ENCODE measurements around the gene ACSS3. TPM values are rescaled to one million over a fixed set of nuclear protein-coding genes. Genes with fewer than 3 reads are reported as not detected.
"Not testable (repeated sequence)": the region's sequence is repeated elsewhere in the genome, so short reads cannot be mapped to it uniquely, and the experiment has no call there.

The ACSS3 gene
- total RNA-seq, 1 donor from 2014 or later = 23.4 TPM

DNA sequence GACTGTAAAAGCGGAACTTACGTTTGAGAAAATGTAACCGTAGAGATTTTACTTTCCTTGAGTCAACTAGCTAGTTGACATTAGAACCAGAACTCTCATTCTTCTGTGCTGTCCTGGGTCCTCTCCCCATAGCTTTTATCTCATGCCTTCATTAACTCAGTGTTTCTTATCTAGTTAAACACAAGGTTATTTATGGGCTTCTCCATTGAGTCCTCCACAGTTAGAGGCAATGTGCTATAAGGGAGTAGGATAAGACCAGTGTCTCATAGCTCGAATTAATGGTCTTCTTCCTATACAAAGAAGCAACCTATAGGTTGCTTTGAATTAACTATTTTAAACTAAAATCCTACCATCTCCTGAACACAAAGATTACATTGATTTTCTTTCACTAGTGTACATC, 129.8 kb downstream of the ACSS3 start:
- no peak for DNase-seq (ENCODE audit: low spot score in 2 of 2, unreplicated experiment in 2 of 2)
- no peak overlapping the region for H3K27ac Mint-ChIP-seq
- H3K4me3 Mint-ChIP-seq = no peak overlapping the region
- no peaks in the 10 kb centered on the region for H3K9me3 Mint-ChIP-seq
- TF ChIP-seq, protein P1, sequence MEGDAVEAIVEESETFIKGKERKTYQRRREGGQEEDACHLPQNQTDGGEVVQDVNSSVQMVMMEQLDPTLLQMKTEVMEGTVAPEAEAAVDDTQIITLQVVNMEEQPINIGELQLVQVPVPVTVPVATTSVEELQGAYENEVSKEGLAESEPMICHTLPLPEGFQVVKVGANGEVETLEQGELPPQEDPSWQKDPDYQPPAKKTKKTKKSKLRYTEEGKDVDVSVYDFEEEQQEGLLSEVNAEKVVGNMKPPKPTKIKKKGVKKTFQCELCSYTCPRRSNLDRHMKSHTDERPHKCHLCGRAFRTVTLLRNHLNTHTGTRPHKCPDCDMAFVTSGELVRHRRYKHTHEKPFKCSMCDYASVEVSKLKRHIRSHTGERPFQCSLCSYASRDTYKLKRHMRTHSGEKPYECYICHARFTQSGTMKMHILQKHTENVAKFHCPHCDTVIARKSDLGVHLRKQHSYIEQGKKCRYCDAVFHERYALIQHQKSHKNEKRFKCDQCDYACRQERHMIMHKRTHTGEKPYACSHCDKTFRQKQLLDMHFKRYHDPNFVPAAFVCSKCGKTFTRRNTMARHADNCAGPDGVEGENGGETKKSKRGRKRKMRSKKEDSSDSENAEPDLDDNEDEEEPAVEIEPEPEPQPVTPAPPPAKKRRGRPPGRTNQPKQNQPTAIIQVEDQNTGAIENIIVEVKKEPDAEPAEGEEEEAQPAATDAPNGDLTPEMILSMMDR (IDR thresholded peaks at IDR 0.05; ENCODE audit: unreplicated experiment) = no peak
- H3K4me1 Mint-ChIP-seq = peaks cover 55% of the 10 kb centered on the region
- no peaks in the 10 kb centered on the region for H3K36me3 Mint-ChIP-seq
- no peaks in the 10 kb centered on the region for H3K27me3 Mint-ChIP-seq (ENCODE audit: low read depth)

DNA sequence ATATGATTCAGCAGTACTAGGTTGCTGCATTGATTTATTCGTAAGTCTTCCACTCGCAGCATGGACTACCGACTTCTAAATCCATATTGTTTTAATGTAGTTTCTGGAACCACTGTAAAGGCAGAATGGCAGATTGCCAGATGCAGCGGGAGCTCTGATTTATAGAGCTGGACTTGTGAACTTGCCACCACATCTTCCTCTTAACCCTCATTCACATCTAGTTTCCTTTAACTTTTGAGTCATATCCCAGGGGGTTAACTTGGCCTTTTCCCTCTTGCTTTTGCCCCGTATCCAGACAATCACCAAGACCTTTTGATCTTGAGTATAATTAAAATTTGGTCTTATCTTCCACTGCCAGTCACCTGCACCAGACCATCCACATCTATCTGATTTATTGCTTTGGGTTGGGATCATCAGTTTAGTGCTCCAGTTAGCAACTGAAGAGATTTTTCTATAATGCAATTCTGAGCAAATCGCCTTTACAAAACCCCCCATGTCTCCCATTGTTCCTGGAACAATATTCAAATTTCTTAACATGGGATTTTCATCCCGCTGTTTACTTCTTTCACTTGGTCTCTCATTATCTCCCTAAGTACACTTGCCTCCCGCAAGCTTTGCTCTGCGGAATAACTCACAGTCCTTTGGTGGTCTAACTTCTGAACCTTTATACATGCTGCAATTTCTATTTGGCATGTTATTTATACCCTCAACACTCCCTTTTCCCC, 130.5 kb downstream of the ACSS3 start:
- H3K27me3 Mint-ChIP-seq (ENCODE audit: low read depth) = no peaks in the 10 kb centered on the region
- no peak overlapping the region for H3K4me3 Mint-ChIP-seq
- H3K4me1 Mint-ChIP-seq = peaks cover 55% of the 10 kb centered on the region
- TF ChIP-seq, protein P1 (IDR thresholded peaks at IDR 0.05; ENCODE audit: unreplicated experiment) = no peak
- peak in 1 of 2 experiments; percentile 37 for DNase-seq (ENCODE audit: low spot score in 2 of 2, unreplicated experiment in 2 of 2)
- no peaks in the 10 kb centered on the region for H3K9me3 Mint-ChIP-seq
- no peaks in the 10 kb centered on the region for H3K36me3 Mint-ChIP-seq
- H3K27ac Mint-ChIP-seq = peak overlapping the region; percentile 68

- no peaks in the 10 kb centered on the region for H3K36me3 Mint-ChIP-seq
- peaks cover 50% of the 10 kb centered on the region for H3K4me1 Mint-ChIP-seq
- peak overlapping the region; percentile 68 for H3K27ac Mint-ChIP-seq
- no peak overlapping the region for H3K4me3 Mint-ChIP-seq
- TF ChIP-seq, protein P1 (IDR thresholded peaks at IDR 0.05; ENCODE audit: unreplicated experiment) = no peak
- no peaks in the 10 kb centered on the region for H3K9me3 Mint-ChIP-seq
- no peaks in the 10 kb centered on the region for H3K27me3 Mint-ChIP-seq (ENCODE audit: low read depth)
- DNase-seq (ENCODE audit: low spot score in 2 of 2, unreplicated experiment in 2 of 2) = no peak
Observed at GRCh38 chr12:81209012-81209411, 131.1 kb downstream of the ACSS3 start.

GRCh38 chr12:81209772-81210225, 131.9 kb downstream of the ACSS3 start:
- H3K27me3 Mint-ChIP-seq (ENCODE audit: low read depth); DNase-seq (ENCODE audit: low spot score in 2 of 2, unreplicated experiment in 2 of 2); H3K9me3 Mint-ChIP-seq; H3K36me3 Mint-ChIP-seq; H3K4me3 Mint-ChIP-seq: not testable (repeated sequence)
- Mint-ChIP-seq H3K4me1 (peaks cover 47% of the 10 kb centered on the region), H3K27ac (peak overlapping the region; percentile 69)

GRCh38 chr12:81211306-81211705, 133.4 kb downstream of the ACSS3 start:
- H3K36me3 Mint-ChIP-seq = no peaks in the 10 kb centered on the region
- H3K9me3 Mint-ChIP-seq = no peaks in the 10 kb centered on the region
- H3K4me3 Mint-ChIP-seq = no peak overlapping the region
- peaks cover 39% of the 10 kb centered on the region for H3K4me1 Mint-ChIP-seq
- TF ChIP-seq, protein P1 (IDR thresholded peaks at IDR 0.05; ENCODE audit: unreplicated experiment) = no peak
- DNase-seq (ENCODE audit: low spot score in 2 of 2, unreplicated experiment in 2 of 2) = no peak
- no peaks in the 10 kb centered on the region for H3K27me3 Mint-ChIP-seq (ENCODE audit: low read depth)
- no peak overlapping the region for H3K27ac Mint-ChIP-seq

GRCh38 chr12:81212996-81213696, 135.3 kb downstream of the ACSS3 start:
- H3K27ac Mint-ChIP-seq = no peak overlapping the region
- H3K27me3 Mint-ChIP-seq (ENCODE audit: low read depth) = no peaks in the 10 kb centered on the region
- no peaks in the 10 kb centered on the region for H3K36me3 Mint-ChIP-seq

More at GRCh38 chr12:81212996-81213696, 135.3 kb downstream of the ACSS3 start:
- Mint-ChIP-seq H3K4me1 (peaks cover 23% of the 10 kb centered on the region), H3K4me3 (no peak overlapping the region), H3K9me3 (no peaks in the 10 kb centered on the region)
- TF ChIP-seq, protein P1 (IDR thresholded peaks at IDR 0.05; ENCODE audit: unreplicated experiment) = no peak
- DNase-seq (ENCODE audit: low spot score in 2 of 2, unreplicated experiment in 2 of 2) = no peak

Measured in mesothelial cell of epicardium (in vitro differentiated cells).